Nephron progenitor cell (in vitro differentiated cells): Measurements from ENCODE around the gene CTDSPL.

ENCODE experiments used
- DNase-seq: peaks from one replicate; pipeline ENCODE4 v3.0.0; 2021
- H3K27ac Mint-ChIP-seq: 2 replicates; pipeline ENCODE4 v1.8.0; 2021; ENCODE audit warnings: mild to moderate bottlenecking, moderate library complexity, mixed read lengths
- H3K27me3 Mint-ChIP-seq: 2 replicates; pipeline ENCODE4 v1.8.0; 2021; ENCODE audit warnings: mild to moderate bottlenecking, low read depth, mixed read lengths; ENCODE audit not compliant: poor library complexity
- H3K36me3 Mint-ChIP-seq: 2 replicates; pipeline ENCODE4 v1.8.0; 2021; ENCODE audit warnings: low read depth, mixed read lengths
- H3K4me1 Mint-ChIP-seq: 2 replicates; pipeline ENCODE4 v1.8.0; 2021; ENCODE audit warnings: mixed read lengths
- H3K4me3 Mint-ChIP-seq: 2 replicates; pipeline ENCODE4 v1.8.0; 2021; ENCODE audit warnings: mild to moderate bottlenecking, moderate library complexity, mixed read lengths
- H3K9me3 Mint-ChIP-seq: 2 replicates; pipeline ENCODE4 v1.8.0; 2021; ENCODE audit warnings: mild to moderate bottlenecking, moderate library complexity, mixed read lengths
- CTCF ChIP-seq: fragments of 200-600 bp; sonication (generic); IDR thresholded peaks from 2 replicates; pipeline ENCODE4 v1.5.0; 2021; ENCODE audit warnings: antibody characterized with exemption

CTDSPL gene

GRCh38 chr3:37974121-37975083 lies 112.7 kb downstream of the CTDSPL start:
- peaks cover 39% of the 10 kb centered on the region for H3K36me3 Mint-ChIP-seq
- no peaks in the 10 kb centered on the region for H3K4me1 Mint-ChIP-seq
- peak; percentile 70 for TF ChIP-seq CTCF
- peak overlapping the region; percentile 44 for H3K27ac Mint-ChIP-seq
- H3K9me3 Mint-ChIP-seq = no peaks in the 10 kb centered on the region
- peak; percentile 68 for DNase-seq
- no peak overlapping the region for H3K4me3 Mint-ChIP-seq
- H3K27me3 Mint-ChIP-seq = peaks cover 7% of the 10 kb centered on the region

GRCh38 chr3:37979541-37980461 lies 118.1 kb downstream of the CTDSPL start:
- no peak for DNase-seq
- H3K4me3 Mint-ChIP-seq = no peak overlapping the region
- peaks cover 4% of the 10 kb centered on the region for H3K27me3 Mint-ChIP-seq
- H3K27ac Mint-ChIP-seq = peak overlapping the region; percentile 14
- H3K36me3 Mint-ChIP-seq = peaks cover 53% of the 10 kb centered on the region
- no peaks in the 10 kb centered on the region for H3K9me3 Mint-ChIP-seq
- H3K4me1 Mint-ChIP-seq = no peaks in the 10 kb centered on the region
- no peak for TF ChIP-seq CTCF

- Mint-ChIP-seq H3K4me3 (no peak overlapping the region), H3K27ac (peak overlapping the region; percentile 83), H3K4me1 (no peaks in the 10 kb centered on the region), H3K36me3 (peaks cover 48% of the 10 kb centered on the region), H3K27me3 (peaks cover 4% of the 10 kb centered on the region), H3K9me3 (no peaks in the 10 kb centered on the region)
- DNase-seq = no peak
- no peak for TF ChIP-seq CTCF
Measured at GRCh38 chr3:37980462-37981347, 119.0 kb downstream of the CTDSPL start.

- Mint-ChIP-seq H3K27me3 (peaks cover under 1% of the 10 kb centered on the region), H3K4me3 (no peak overlapping the region), H3K4me1 (no peaks in the 10 kb centered on the region), H3K36me3 (peaks cover 42% of the 10 kb centered on the region), H3K27ac (no peak overlapping the region), H3K9me3 (no peaks in the 10 kb centered on the region)
- DNase-seq = no peak
- no peak for TF ChIP-seq CTCF
Measured at GRCh38 chr3:37981348-37981664, 119.6 kb downstream of the CTDSPL start.

- no peak for TF ChIP-seq CTCF
- no peak for DNase-seq
- no peaks in the 10 kb centered on the region for H3K9me3 Mint-ChIP-seq
- no peak overlapping the region for H3K4me3 Mint-ChIP-seq
- H3K27ac Mint-ChIP-seq = no peak overlapping the region
- H3K27me3 Mint-ChIP-seq = no peaks in the 10 kb centered on the region
- H3K36me3 Mint-ChIP-seq = peaks cover 33% of the 10 kb centered on the region
- no peaks in the 10 kb centered on the region for H3K4me1 Mint-ChIP-seq
Measured at GRCh38 chr3:37982331-37982730, 120.7 kb downstream of the CTDSPL start.
